Stimulated activated CD4-positive, alpha-beta T cell treated with anti-CD3 and anti-CD28 coated beads, Interleukin-4, amount 100 ng/mL, for 1 hour (primary cell): Measurements from ENCODE around the gene IDH3G.
A peak's percentile ranks its signal among the peaks of the same experiment; 100 is the strongest.
"Not testable (repeated sequence)": the region's sequence is repeated elsewhere in the genome, so short reads cannot be mapped to it uniquely, and the experiment has no call there.

Experiments
- DNase-seq: peaks from one replicate; pipeline ENCODE4 v3.0.0-alpha.2; 2020

Gene IDH3G

DNA sequence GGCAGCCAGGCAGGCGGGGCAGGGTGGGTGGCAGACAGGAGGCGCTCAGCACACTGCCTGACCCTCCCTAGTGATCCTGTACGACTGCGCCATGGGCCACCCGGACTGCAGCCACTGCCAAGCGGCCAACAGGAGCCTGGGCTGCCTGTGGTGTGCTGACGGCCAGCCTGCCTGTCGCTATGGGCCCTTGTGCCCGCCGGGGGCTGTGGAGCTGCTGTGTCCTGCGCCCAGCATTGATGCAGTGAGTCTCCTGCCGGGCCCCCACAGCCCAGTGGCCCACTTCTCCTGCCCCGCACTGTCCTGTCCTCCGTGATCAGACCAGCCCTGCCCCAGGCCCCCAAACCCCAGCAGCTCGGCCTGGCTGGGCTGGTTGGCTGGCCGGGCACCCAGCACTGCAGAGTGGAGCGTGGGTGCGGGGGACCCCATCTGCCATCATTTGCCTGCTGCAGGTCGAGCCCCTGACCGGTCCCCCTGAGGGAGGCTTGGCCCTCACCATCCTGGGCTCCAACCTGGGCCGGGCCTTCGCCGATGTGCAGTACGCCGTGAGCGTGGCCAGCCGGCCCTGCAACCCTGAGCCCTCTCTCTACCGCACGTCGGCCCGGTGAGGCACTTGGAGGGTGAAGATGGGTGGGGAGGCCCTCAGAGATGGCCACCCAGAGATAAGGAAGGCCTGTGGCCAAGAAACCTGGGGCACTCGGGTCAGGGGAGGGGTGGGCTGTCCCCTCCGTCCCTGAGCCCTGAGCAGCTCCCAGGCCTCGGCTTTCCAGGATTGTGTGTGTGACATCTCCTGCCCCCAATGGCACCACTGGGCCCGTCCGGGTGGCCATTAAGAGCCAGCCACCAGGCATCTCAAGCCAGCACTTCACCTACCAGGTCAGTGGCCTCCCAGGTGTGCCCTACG is 22.5 kb downstream of the IDH3G start:
- no peak for DNase-seq

DNA sequence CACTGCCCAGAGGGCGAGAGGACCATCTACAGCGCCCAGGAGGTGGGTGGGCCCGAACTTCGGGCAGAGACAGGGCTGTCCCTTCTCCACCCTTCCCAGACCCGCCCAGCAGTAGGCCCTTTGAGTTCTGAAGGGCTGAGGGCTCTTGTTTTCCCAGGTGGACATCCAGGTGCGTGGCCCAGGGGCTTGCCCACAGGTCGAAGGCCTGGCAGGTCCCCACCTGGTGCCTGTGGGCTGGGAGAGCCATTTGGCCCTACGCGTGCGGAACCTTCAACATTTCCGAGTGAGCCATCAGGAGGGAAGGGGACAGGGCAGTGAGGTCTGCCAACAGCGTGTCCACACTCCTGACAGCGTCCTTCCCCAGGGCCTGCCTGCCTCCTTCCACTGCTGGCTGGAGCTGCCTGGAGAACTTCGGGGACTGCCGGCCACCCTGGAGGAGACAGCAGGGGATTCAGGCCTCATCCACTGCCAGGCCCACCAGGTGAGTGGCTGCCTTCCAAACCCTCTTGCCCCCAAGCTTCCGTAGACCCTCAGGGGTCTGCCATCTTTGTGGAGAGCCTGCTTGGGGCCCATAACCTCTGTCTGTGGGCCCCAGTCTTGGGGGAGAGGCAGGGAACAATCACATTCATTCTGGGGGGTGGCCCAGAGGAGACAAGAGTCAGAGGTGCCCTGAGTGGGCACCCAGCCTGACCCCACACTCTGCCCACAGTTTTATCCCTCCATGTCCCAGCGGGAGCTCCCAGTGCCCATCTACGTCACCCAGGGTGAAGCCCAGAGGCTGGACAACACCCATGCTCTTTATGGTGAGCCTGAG is 23.4 kb downstream of the IDH3G start:
- DNase-seq, result no peak

DNA sequence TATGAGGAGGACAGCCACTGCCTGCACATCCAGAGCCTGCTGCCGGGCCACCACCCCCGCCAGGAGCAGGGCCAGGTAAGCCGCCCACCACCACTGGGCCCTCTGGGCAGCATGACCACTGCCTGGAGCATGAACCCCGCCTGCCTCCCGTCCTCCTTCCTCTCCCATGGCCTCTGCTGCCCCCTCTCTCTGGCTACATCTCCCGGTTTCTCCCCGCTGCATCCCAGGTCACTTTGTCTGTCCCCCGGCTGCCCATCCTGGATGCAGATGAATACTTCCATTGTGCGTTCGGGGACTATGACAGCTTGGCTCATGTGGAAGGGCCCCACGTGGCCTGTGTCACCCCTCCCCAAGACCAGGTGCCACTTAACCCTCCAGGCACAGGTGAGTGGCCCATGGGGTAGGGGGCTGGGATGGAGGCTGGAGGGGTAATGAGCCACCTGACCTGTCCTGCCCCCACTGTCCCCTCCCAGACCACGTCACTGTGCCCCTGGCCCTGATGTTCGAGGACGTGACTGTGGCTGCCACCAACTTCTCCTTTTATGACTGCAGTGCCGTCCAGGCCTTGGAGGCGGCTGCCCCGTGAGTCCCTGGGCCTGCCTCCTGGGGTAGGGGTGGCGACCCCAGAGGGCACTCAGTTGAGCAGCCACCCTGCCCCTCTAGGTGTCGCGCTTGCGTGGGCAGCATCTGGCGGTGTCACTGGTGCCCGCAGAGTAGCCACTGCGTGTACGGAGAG is 24.1 kb downstream of the IDH3G start:
- DNase-seq, result no peak

DNA sequence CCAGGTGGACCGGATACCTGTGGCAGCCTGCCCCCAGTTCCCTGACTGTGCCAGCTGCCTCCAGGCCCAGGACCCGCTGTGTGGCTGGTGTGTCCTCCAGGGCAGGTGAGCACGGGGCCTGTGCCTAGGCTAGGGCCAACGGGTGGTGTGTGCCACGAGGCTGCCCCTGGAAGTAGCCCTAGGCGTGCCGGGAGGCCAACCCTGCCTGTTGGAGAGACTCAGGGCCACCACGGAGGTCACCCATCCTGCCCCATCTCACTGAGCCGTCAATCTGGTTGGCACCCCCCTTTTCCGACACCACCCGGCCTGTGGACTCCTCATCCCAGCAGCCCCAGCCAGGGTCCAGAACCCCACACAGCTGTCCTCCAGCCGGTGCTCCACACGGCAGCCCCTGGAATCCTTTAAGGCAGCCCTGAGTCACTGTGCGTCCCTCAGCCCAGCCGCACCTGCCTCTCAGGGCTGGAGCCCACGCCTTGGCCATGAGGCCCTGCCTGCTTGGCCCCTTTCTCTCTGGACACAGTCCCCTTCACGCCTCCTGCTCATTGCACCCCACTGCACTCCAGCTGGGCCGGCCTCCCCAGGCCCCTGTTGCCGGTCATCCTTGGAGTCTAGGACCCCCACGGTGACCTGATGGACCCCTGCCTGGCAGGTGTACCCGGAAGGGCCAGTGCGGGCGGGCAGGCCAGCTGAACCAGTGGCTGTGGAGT is 24.9 kb downstream of the IDH3G start:
- no peak for DNase-seq

DNA sequence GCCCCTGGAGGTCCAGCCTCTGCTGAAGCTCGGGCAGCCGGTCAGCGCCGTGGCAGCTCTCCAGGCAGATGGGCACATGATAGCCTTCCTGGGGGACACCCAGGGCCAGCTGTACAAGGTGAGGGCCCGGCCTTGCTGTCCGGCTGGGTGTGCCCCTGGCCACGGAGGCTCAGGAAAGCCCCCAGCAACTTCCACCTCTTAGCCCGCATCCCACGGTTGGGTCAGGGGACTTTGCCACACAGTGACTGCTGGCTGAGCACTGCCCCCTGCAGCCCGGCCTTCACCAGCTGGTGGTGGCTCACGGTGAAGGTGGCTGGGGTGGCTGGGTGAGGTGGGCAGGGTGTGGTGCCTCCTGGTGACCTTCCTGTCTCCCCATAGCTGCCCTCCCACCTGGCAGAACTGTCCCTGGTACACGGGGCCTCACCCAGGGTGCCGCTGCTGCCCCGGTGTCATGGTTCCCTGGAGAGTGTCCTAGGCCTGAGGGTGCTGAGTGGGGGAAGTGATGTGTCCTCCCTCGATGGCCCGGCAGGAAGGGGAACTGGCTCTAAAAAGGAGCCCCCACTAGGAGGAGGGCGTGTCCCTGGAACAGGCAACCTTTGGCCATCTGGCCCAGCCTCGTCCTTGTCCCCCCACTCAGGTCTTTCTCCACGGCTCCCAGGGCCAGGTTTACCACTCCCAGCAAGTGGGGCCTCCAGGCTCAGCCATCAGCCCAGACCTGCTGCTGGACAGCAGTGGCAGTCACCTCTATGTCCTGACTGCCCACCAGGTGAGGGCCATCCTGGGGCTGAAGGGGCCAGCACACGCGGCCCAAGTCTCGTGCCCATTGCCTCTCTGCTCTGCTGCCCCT is 25.6 kb downstream of the IDH3G start:
- DNase-seq, result no peak

DNA sequence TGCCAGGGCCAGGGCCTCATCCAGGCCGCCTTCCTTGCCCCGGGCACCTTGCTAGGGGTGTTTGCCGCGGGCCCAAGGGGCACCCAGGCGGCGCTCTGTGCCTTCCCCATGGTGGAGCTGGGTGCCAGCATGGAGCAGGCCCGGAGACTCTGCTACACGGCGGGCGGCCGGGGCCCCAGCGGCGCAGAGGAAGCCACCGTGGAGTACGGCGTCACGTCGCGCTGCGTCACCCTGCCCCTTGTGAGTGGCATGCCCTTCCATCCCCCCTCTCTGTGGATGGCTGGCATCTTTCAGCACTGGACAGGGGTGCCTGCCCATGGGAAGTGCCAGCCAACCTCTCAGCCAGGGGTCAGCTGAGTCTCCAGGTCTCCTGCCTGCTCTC is 26.5 kb downstream of the IDH3G start:
- no peak for DNase-seq

DNA sequence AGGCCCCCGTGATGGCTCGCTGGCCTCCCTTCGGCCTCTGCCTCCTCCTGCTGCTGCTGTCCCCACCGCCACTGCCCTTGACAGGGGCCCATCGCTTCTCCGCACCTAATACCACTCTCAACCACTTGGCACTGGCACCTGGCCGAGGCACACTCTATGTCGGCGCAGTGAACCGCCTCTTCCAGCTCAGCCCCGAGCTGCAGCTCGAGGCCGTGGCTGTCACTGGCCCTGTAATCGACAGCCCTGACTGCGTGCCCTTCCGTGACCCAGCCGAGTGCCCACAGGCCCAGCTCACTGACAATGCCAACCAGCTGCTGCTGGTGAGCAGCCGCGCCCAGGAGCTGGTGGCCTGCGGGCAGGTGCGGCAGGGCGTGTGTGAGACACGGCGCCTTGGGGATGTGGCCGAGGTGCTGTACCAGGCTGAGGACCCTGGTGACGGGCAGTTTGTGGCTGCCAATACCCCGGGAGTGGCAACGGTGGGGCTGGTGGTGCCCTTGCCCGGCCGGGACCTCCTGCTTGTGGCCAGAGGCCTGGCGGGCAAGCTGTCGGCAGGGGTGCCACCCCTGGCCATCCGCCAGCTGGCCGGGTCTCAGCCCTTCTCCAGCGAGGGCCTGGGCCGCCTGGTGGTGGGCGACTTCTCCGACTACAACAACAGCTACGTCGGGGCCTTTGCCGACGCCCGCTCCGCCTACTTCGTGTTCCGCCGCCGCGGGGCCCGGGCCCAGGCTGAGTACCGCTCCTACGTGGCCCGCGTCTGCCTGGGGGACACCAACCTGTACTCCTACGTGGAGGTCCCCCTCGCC is 27.1 kb downstream of the IDH3G start:
- no peak for DNase-seq

DNA sequence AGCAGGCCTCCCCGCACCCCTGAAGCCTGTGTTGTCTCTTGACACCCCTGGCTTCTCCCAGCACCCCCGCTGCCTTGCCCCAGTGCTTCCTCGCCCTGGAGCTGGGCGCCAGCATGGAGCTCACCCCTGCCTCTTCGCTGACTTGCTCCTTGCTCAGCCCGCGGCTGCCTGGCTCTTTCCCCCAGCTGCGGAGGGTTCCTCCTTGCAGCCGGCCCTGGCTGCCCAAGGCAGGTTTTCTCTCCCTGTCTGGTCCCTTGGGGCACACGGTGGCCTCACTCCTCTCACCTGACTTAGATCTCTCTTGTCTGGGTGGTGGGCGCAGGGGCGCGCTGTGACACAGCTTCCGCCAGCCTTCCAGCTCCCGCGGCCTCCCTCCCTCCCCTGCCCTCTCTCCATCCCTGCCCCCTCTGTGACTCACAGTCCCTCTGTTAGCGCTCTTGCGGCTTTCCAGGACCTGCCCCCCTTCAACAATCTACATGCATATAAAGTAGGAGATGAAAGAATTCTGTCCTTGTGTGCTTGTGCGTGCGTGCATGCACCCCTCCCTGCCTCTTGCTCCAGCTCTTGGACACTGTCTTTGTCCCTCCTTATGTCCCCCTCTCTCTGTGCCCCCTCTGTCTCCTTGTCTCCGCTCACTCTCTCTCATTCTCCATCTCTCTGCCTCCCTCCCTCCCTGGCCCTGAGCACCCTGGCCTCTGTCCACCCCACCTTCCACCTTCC is 27.9 kb downstream of the IDH3G start:
- DNase-seq, result peak; percentile 37

DNA sequence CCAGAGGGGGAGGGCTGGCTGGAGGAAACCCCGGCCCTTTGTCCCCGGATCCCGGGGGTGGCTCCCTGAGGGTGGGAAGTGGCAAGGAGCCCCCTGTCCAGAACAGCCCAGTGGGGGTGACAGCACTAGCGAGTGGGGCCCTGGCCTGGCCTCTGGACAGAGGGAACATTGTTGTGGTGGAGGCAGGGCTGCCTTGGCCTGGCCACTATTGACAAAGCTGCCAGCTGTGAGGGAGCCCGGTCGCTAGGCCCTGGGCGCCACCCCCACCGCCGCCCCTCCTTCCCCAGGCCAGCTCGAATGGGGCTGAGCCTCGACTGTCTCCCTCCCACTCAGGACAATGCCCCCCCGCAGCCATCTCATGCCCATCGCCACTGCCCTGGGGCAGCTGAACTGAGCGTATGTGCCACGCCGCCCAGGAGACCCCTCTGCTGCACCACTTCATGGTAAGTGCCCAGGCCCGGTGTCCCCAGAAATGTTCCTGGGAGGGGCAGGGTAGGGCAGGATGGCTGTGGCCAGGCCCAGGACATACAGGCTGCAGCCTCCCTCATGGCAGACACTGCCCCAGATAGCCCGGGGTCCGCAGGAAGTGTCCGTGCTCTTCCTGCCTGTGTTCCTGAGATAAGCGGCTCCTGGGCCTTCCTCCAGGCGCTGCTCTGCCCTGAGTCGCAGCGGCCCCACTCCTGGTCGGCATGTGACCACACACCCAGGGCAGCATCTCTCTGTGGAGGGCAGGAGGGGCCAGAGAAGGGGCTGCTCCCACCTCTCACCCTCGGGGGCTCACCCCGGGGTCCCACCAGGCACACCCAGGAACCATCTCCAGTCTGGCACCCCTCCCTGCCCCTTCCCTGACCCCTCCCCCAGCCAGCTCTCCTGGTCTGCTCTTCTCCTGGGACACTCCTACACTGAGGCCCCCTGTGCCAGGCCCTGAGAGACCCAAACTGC is 28.8 kb downstream of the IDH3G start:
- DNase-seq, result no peak

DNA sequence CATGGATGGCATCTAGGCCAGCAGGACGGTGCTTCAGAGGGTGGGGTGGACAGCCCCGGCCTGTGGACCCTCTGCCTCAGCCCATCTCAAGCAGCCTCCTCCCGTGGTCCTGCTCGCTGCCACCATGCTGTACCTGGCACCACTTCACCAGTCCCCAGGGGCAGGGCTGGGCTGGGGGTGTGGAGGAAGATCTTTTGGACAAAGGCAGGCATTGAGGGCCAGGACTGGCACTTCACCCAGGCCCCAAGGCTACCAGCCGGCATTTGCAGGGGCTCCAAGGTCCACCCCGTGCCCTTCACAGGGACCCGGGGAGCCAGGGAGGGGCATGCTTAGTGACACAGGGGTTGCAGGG is 29.4 kb downstream of the IDH3G start:
- no peak for DNase-seq

DNA sequence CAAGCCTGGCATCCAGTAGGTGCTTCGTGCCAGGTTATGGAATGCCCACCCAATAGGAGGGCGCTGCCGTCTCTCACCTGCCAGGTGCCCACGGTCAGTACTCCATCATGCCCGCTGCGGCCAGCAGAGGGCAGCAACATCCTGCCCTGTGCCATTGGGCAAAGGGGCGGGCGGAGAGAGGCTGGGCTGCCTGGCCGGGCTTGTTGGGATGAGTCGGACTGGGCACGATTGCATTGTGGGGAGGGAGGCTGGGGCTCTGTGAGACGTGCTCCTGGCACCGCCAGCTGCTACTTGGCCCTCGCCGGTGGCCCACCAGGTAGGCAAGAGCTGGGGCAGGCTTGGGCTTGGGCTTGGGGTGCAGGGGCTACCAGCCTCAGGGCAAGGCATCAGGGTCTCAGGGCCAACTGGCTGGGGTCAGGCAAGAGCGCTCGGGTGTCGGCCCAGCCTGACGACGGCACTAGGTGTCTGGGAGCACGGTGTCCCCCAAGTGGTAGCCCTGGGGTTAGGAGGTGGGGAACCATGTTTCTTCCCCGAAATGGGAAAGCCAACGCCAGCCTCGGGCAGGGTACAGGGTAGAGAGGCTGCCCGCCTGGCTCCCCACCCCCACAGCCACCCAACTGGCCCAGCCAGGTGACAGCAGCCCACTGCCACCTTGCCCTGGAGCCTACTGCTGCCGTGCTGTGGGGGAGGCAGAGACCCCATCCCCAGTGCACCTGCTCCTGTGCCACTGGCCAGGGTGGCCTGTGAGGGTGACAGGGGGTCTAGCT is 30.0 kb downstream of the IDH3G start, which contains the start of gene PLXNB3:
Gene PLXNB3, plus strand, starts transcription at position 261 of the 767 bp plus-strand sequence. CDS start 1,287 bp downstream, outside the sequence.
- peak; percentile 73 for DNase-seq

DNA sequence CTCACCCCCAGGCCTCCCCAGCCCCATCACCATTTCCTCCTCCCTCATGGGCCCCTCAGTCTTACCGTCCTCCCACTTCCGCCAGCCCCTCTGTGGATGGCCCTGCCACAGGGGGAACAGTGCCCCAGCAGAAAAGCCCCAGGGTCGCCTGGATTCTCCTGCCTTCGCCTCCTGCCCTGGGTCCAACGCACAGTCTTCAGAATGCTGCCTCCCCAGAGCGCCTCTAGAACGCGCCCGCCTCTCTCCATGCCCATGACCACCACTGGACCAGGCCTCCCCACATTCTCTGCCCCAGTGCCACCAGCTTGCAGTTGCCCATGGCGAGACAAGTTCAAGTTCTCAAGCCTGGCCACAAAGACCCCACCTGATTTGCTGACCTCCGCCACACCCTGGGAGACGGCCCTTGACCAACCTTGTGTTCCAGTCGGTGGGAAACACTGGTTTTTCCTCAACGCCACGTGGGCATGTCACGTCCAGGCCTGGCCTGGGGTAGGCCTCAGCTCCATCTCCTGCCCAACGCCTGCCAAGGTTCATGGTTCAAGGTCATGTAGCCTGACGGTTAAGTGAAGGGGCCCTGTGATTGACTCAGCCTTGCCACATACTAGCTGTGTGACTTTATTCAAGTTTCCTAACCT is 30.8 kb downstream of the IDH3G start:
- DNase-seq, result no peak

DNA sequence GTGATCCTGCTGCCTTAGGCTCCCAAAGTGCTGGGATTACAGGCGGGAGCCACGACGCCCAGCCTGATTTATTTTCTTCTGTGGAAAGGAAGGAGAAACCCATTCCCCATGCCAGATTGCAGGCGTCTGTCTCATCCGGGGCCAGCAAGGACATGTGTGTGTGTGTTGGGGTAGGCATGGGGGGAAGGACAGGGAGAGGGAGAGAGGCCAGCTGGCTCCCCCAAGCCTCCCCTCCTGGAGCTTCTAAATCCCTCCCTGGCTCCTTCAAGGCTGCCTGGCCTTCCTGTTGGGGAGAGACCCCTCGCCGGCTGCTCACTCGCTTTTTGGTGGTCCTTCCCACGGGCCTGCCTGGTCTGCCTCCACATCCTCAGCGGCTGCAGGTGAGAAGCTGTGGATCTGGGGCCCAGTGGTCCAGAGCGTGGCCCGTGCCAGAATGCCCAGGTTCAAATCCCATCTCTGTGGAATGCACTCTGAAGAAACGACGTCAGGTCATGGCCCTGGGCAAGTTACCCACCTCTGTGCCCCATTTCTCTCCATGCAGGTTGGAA is 31.5 kb downstream of the IDH3G start:
- DNase-seq, result no peak

DNA sequence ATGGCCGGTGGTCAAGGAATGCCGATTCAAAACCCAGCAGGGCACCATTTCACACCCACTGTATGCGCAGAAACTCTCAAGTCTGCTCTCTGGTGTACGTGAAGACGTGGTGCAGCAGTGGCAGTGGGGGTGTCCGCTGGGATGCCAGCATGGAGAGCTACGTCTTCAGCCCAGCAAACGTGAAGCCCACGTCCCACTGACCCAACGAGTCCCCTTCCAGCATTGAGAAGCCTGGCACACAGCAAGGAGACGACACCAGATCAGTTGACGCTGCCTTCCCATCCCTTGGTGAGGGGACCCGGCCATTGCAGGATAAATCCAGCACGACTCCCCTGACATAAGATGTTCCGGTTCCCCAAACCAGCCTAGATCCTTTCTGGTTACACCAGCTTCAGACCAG is 32.3 kb downstream of the IDH3G start:
- no peak for DNase-seq

DNA sequence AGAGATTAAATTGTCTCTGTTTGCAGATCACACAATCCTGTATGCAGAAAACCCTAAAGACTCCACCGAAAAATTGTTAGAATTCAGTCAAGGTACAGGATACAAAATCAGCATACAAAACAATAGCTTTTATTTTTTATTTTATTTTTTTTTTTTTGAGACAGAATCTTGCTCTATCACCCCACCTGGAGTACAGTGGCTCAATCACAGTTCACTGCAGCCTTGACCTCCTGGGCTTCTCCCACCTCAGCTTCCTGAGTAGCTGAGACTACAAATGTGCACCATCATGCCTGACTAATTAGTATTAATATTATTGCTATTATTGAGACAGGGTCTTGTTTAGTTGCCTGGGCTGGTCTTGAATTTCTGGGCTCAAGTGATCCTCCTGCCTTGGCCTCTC is 39.0 kb downstream of the IDH3G start:
- no peak for DNase-seq

DNA sequence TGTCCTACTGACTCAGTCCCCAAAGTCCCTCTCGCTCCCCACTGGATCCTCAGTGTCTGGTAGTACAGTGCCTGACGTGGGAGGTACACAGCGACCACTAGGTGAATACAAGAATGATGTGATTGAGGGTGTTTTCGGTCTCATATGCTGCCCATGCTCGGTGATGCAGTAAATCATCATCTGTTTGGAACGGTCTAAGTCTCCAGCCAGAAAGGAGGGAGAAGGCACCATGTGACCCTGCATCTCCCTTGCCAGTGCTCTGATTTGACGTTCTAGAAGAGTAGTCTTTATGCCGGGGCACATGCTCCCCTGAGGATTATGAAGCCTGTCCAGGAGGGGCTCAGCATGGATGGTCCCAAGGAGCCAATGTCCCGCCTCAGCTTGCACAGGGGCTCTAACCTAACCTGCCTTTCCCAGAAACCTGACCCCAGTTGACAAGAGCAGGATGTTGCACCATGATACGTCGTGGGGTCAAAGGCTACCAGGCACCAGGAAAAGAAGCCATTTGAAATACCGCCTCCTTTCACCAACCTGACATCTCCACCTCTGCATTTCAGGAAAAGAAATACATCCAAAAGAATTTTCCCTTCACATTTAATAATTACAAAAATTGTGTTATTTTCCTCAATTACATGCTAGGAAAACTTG is 43.9 kb downstream of the IDH3G start:
- no peak for DNase-seq

DNA sequence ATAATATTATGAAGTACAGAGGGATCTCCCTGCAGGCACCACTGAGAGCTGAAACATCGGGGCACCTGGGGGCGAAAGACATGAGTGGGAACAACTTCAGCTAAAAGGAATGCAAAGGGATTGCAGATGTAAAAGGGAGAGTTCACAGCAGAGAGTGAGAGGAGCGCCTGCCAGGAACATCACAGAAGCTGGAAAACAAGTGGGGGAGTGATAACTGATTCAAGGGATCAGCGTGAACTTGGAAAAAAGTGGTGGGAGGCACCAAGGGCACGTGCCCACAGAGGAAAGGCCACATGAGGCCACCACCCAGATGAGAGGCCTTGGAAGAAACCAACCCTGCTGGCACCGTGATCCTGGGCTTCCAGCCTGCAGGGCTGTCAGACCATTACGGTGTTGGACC is 45.2 kb downstream of the IDH3G start:
- DNase-seq, result not testable (repeated sequence)
